Activated naive CD4-positive, alpha-beta T cell treated with anti-CD3 and anti-CD28 coated beads, Interleukin-2, amount 10 ng/mL, durations not matched to agents 7 days and 5 days (primary cell): ENCODE data around the gene SPATS2.

Experiments
- CTCF ChIA-PET: fragments of 350-600 bp; sonication (Branson Sonifier 250); formaldehyde crosslinking; loops from one replicate; lab custom pipeline; 2021; ENCODE audit warnings: antibody characterized with exemption; lab: Charles Lee
- DNase-seq: peaks from one replicate; pipeline ENCODE4 v3.0.0-alpha.2; 2020
- H3K27ac Mint-ChIP-seq: one replicate; pipeline ENCODE4 v1.8.0; 2021; ENCODE audit warnings: mild to moderate bottlenecking, moderate library complexity, mixed read lengths
- H3K27me3 Mint-ChIP-seq: one replicate; pipeline ENCODE4 v1.8.0; 2021; ENCODE audit warnings: mild to moderate bottlenecking, mixed read lengths
- H3K36me3 Mint-ChIP-seq: one replicate; pipeline ENCODE4 v1.8.0; 2021; ENCODE audit warnings: mixed read lengths
- H3K4me1 Mint-ChIP-seq: one replicate; pipeline ENCODE4 v1.8.0; 2021; ENCODE audit warnings: mixed read lengths
- H3K4me3 Mint-ChIP-seq: one replicate; pipeline ENCODE4 v1.8.0; 2021; ENCODE audit warnings: mild to moderate bottlenecking, moderate library complexity, mixed read lengths
- H3K9me3 Mint-ChIP-seq: one replicate; pipeline ENCODE4 v1.8.0; 2021; ENCODE audit warnings: mixed read lengths

SPATS2 gene

DNA sequence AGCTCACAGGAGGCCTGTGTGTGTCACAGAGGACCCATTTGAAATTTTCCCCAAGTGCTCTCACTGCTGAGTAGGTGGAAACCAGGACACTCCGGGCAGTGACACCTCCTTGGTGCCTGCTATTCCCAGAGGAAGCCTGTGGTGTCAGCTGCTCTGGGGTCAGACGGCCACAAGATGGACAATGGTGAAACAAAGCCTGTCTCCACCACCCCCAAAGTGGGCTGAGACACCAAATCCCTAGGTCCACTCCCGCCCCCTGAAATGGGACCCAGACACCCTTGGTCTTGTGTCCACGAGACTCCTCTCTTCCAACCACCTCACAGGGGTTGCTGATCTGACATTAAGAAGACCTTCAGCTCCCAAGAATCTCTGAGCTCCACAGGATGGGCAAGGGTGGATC is 178.6 kb downstream of the SPATS2 start:
- no peak overlapping the region for H3K27ac Mint-ChIP-seq
- H3K9me3 Mint-ChIP-seq = no peaks in the 10 kb centered on the region
- H3K36me3 Mint-ChIP-seq = no peaks in the 10 kb centered on the region
- H3K27me3 Mint-ChIP-seq = peaks cover 99% of the 10 kb centered on the region
- CTCF ChIA-PET = interaction anchor here (1.3 to 2.2 kb wide), 2 partner anchors 35 to 187 kb away, joined by 3 to 6 read pairs; no protein-coding TSS in a partner anchor
- DNase-seq = no peak
- no peak overlapping the region for H3K4me3 Mint-ChIP-seq
- H3K4me1 Mint-ChIP-seq = peaks cover 43% of the 10 kb centered on the region

DNA sequence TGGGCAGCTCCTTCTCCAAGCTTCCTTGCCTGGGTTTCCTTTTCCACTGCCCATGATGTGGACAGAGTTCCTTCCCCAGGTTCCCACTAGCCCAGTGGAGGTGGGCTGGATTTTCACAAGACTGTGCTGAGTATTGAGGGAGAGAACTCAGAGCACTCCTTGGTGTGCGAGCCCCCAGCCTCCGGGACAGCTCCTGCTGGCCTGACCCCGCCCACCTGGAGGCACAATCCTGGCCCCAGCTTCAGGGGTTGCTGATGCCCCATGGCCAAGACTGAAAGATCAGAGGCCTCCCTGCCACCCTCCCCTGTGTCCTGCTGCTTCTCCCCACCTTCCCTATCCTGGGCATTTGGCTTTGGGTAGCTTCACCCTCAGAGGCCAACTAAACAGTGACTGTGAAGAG is 179.2 kb downstream of the SPATS2 start:
- H3K9me3 Mint-ChIP-seq = no peaks in the 10 kb centered on the region
- CTCF ChIA-PET = interaction anchor here (1.5 to 2.2 kb wide), 2 partner anchors 34 to 188 kb away, joined by 4 to 6 read pairs; no protein-coding TSS in a partner anchor
- peaks cover 36% of the 10 kb centered on the region for H3K4me1 Mint-ChIP-seq
- no peak for DNase-seq
- no peak overlapping the region for H3K27ac Mint-ChIP-seq
- H3K27me3 Mint-ChIP-seq = peaks cover 99% of the 10 kb centered on the region
- no peak overlapping the region for H3K4me3 Mint-ChIP-seq
- no peaks in the 10 kb centered on the region for H3K36me3 Mint-ChIP-seq

DNA sequence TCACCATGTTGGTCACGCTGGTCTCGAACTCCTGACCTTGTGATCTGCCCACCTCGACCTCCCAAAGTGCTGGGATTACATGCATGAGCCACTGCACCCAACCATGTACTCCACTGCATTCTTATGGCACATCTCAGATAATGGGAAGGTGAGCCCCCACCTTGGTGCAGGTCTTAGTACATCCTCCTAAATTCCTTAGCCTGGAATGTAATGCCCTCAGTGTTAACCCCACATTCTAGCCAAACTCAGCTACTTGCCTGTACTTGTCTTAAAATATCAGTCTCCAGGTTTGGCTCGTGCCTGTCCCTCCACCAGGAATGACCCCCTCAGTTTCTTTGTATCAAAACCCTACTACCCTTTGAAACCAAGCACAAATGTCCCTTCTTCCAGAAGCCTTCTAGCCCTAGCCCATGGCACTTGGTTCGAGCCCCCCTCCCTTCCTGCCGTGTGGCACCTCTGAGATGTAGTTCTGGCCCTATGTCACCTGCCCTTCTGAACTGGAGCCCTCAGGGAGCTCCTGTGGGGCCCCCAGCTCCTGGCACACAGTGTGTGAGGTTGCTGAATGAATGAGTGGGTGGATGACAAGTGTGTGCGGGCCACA is 179.9 kb downstream of the SPATS2 start:
- CTCF ChIA-PET = interaction anchor here (1.5 kb wide), 1 partner anchor 189 kb away, joined by 4 read pairs; no protein-coding TSS in a partner anchor
- peaks cover 30% of the 10 kb centered on the region for H3K4me1 Mint-ChIP-seq
- no peaks in the 10 kb centered on the region for H3K9me3 Mint-ChIP-seq
- no peak overlapping the region for H3K27ac Mint-ChIP-seq
- no peak overlapping the region for H3K4me3 Mint-ChIP-seq
- DNase-seq = no peak
- H3K27me3 Mint-ChIP-seq = peaks cover 99% of the 10 kb centered on the region
- H3K36me3 Mint-ChIP-seq = no peaks in the 10 kb centered on the region

DNA sequence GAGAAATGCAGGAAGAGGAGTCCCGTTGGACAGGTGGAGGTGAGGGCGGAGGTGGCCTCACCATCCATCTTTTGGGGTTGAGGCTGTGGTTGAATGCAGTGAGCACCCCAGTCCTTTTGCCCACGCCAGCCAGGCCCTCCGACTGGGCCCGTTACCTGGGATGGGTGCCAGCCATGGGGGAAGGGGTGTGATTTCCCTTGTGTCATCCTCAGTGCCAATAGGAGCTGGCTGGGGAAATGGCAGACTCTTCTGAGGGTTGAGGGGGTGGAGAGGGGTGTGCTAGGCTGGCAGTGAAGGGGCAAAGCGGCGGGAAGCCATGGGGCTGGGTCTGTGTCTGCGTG is 181.2 kb downstream of the SPATS2 start:
- peaks cover 20% of the 10 kb centered on the region for H3K4me1 Mint-ChIP-seq
- CTCF ChIA-PET = interaction anchor here (1.3 kb wide), 1 partner anchor 33 kb away, joined by 5 read pairs; no protein-coding TSS in a partner anchor
- no peaks in the 10 kb centered on the region for H3K36me3 Mint-ChIP-seq
- H3K9me3 Mint-ChIP-seq = no peaks in the 10 kb centered on the region
- H3K4me3 Mint-ChIP-seq = peak overlapping the region; percentile 65
- no peak for DNase-seq
- no peak overlapping the region for H3K27ac Mint-ChIP-seq
- peaks cover 93% of the 10 kb centered on the region for H3K27me3 Mint-ChIP-seq

DNA sequence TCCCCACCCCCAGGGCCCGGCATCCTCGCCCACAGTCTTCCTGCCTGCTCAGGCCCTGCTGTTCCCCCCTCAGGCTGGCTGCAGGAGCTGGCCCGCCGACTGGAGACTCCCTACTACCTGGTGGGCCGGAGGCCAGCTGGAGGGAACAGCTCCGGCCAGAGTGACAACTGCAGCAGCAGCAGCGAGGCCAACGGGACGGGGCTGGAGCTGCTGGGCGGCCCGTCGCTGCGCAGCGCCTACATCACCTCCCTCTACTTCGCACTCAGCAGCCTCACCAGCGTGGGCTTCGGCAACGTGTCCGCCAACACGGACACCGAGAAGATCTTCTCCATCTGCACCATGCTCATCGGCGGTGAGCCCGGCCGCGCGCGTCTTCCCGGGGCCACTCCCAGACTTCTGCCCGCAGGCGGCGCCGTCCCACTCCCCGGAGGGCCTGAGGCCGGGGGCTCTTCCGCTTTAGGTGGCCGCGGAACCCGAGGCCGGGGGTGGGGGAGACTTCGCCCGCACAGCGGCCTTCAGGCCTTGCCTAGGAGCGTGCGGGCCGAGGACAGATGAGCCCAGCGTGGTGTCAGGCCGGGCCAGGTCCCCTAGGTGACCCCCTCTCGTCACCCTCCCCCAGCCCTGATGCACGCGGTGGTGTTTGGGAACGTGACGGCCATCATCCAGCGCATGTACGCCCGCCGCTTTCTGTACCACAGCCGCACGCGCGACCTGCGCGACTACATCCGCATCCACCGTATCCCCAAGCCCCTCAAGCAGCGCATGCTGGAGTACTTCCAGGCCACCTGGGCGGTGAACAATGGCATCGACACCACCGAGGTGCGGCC is 181.8 kb downstream of the SPATS2 start:
- H3K4me1 Mint-ChIP-seq = peaks cover 18% of the 10 kb centered on the region

DNA sequence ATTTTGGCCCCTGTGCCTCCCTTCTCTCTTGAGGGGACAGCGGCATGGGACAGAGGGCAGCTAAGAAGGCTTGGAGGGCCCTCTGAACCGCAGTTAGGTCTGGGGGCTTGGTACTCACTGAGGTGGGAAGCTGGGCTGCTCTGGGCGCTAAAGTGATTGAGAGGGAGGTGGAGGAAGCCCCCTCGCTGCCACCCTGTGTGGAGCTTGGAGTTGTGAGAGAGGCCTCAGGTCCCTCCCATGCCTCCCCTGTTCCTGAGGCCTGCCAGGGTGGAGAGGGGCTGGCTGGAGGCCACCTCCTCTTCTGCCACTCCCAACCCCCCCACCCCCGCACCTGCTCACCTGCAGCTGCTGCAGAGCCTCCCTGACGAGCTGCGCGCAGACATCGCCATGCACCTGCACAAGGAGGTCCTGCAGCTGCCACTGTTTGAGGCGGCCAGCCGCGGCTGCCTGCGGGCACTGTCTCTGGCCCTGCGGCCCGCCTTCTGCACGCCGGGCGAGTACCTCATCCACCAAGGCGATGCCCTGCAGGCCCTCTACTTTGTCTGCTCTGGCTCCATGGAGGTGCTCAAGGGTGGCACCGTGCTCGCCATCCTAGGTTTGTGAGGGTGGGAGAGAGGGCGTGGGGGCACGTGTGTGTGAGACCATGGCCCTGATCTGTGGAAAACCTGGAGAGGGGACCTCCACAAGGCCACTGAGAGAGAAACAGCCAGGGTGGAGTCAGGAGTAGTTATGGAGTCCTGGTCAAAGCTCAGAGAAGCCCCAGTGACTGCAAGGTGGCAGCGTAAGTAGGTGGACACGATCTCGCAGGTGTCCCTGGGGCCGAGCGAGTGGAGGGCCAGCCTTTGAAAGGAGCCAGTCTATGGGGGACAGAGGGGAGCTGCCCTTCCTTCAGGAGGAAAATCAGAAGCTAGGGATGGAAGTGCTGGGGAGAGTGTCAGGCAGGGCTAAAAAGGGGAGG is 182.8 kb downstream of the SPATS2 start:
- CTCF ChIA-PET = interaction anchor here (1.1 to 6.0 kb wide), 4 partner anchors 13 to 253 kb away, joined by 3 to 71 read pairs (median 4); no protein-coding TSS in a partner anchor
- H3K4me1 Mint-ChIP-seq = peaks cover 17% of the 10 kb centered on the region
- no peak overlapping the region for H3K27ac Mint-ChIP-seq
- no peak for DNase-seq
- no peak overlapping the region for H3K4me3 Mint-ChIP-seq
- no peaks in the 10 kb centered on the region for H3K36me3 Mint-ChIP-seq
- peaks cover 78% of the 10 kb centered on the region for H3K27me3 Mint-ChIP-seq
- no peaks in the 10 kb centered on the region for H3K9me3 Mint-ChIP-seq

More for the DNA sequence above, 181.8 kb downstream of the SPATS2 start:
- peak; percentile 51 for DNase-seq
- CTCF ChIA-PET = interaction anchor here (1.3 kb wide), 2 partner anchors 32 to 252 kb away, joined by 3 to 5 read pairs; no protein-coding TSS in a partner anchor
- Mint-ChIP-seq H3K4me3 (peak overlapping the region; percentile 65), H3K36me3 (no peaks in the 10 kb centered on the region), H3K27ac (no peak overlapping the region), H3K27me3 (peaks cover 88% of the 10 kb centered on the region), H3K9me3 (no peaks in the 10 kb centered on the region)

DNA sequence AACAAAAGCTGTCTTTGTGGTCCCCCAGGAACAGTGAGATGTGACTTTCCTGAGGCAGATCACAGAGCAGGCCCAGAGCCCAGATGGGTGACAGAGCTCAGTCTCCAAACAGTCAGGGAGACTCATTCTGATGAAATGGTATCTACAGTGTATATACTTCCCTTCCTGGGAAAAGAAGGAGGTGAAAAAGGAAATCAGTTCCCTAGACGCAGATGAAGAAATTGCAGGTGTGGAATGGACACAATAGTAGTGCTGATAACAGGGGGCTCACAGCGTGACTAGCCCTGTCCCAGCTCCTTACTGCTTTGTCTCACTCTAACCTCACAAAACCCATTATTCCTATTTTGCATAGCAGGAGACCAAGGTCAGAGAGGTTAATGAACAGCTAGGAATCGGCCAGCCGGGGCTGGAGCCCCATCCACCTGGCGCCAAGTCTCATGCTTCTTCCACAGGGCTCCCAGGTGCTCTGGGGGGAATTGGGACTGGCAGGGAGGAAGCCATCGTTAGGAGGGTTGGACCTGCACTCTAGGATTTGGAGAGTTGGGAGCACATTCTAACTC is 183.5 kb downstream of the SPATS2 start:
- Mint-ChIP-seq H3K27me3 (peaks cover 70% of the 10 kb centered on the region), H3K4me1 (peaks cover 15% of the 10 kb centered on the region), H3K4me3 (no peak overlapping the region), H3K27ac (no peak overlapping the region), H3K36me3 (no peaks in the 10 kb centered on the region), H3K9me3 (no peaks in the 10 kb centered on the region)
- no peak for DNase-seq
- CTCF ChIA-PET = interaction anchor here (1.1 to 6.0 kb wide), 4 partner anchors 12 to 254 kb away, joined by 3 to 71 read pairs (median 4); no protein-coding TSS in a partner anchor

DNA sequence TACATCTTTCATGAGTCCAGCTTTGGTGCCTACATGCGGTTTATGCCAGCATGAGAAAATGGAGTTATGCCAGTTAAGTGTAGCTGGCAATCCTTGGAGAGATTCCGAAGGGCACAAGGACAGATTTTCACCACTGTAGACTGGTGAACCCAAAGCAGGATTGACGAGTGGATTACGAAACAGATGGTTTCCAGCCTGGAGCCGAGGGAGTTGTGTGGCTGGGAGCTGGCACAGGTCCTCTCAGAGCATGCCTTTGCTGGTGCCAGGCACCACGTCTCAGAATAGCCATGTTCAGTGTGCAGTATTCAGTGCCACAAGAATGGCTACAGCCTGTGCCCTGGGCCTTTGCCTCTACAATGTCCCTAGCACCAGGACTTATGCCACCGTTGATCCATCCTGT is 184.8 kb downstream of the SPATS2 start:
- Mint-ChIP-seq H3K27ac (no peak overlapping the region), H3K36me3 (peaks cover 7% of the 10 kb centered on the region), H3K4me1 (peaks cover 18% of the 10 kb centered on the region), H3K4me3 (no peak overlapping the region), H3K27me3 (peaks cover 58% of the 10 kb centered on the region), H3K9me3 (no peaks in the 10 kb centered on the region)
- DNase-seq = no peak
- CTCF ChIA-PET = interaction anchor here (0.7 to 6.0 kb wide), 7 partner anchors 13 to 194 kb away, joined by 3 to 71 read pairs (median 7); no protein-coding TSS in a partner anchor

DNA sequence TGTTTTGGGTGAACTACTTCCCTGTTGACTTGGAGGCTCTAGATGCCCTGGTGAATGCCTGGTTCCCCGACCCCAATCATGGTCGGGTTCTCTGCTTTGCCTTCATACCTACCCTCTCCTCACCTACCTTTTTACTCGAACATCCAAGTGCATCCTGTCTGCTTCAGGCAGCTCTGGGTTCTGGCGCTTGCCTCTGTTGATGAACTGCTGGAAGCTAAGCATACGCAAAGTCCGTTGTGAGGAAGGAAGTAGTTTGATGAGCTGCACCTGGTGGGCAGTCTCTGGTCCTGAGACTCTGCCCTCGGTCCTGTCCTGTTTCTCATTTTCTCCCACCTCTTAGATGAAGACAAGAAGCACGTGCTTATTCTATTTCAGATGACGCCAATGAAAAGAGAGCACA is 185.2 kb downstream of the SPATS2 start:
- peaks cover 18% of the 10 kb centered on the region for H3K4me1 Mint-ChIP-seq
- H3K27me3 Mint-ChIP-seq = peaks cover 54% of the 10 kb centered on the region
- CTCF ChIA-PET = interaction anchor here (0.7 to 6.0 kb wide), 13 partner anchors 12 to 195 kb away, joined by 3 to 71 read pairs (median 5); partner anchors contain the start of gene PRPF40B
- no peak for DNase-seq
- H3K4me3 Mint-ChIP-seq = no peak overlapping the region
- H3K27ac Mint-ChIP-seq = no peak overlapping the region
- no peaks in the 10 kb centered on the region for H3K9me3 Mint-ChIP-seq
- peaks cover 7% of the 10 kb centered on the region for H3K36me3 Mint-ChIP-seq

DNA sequence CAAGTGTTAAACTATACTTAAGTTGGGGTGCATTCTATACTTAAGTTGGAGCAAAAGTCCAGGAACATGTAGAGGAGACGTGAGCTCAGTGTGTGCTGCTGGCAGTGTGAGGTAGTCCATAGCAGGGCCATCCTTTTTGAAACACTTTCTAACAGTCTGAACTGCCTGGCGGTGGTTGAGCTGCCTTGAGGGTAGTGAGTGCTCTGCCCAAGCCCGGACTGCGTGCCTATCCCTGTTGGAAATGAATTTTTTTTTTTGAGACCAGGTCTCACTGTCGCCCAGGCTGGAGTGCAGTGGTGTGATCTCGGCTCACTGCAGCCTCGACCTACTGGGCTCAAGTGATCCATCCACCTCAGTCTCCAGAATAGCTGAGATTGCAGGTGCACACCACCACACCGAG is 185.6 kb downstream of the SPATS2 start:
- H3K4me3 Mint-ChIP-seq = no peak overlapping the region

DNA sequence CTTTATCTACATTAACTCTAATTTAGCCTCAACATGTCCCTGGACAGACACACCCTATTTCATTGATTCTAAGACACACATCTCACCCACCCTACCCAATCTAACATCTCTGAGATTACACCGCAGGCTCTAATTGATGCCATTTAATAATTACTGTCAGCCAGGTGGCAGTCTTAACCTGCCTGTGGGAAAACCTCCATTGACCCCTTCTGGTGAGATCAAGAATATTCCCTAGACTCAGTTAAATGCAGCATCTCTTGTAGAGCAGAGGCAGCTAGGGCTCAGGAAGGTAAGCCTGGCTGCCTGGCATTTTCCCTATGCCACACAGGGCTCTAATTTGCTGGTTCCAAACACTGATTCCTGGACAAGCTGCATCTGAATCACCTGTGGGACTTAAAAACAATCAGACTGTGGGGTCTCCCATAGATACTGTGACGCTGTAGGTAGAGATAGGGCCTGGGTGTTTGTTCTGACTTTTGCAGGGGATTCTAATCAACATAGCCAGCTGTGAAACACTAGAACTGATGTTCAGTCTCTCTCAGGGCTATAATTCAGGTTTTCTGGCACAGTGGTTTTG is 186.3 kb downstream of the SPATS2 start:
- H3K27ac Mint-ChIP-seq = no peak overlapping the region
- no peak overlapping the region for H3K4me3 Mint-ChIP-seq

More for the DNA sequence above, 185.6 kb downstream of the SPATS2 start:
- Mint-ChIP-seq H3K9me3 (no peaks in the 10 kb centered on the region), H3K36me3 (peaks cover 7% of the 10 kb centered on the region), H3K27ac (no peak overlapping the region), H3K27me3 (peaks cover 49% of the 10 kb centered on the region), H3K4me1 (peaks cover 18% of the 10 kb centered on the region)
- no peak for DNase-seq
- CTCF ChIA-PET = interaction anchor here (0.7 to 6.0 kb wide), 13 partner anchors 11 to 195 kb away, joined by 3 to 71 read pairs (median 5); partner anchors contain the start of gene PRPF40B

DNA sequence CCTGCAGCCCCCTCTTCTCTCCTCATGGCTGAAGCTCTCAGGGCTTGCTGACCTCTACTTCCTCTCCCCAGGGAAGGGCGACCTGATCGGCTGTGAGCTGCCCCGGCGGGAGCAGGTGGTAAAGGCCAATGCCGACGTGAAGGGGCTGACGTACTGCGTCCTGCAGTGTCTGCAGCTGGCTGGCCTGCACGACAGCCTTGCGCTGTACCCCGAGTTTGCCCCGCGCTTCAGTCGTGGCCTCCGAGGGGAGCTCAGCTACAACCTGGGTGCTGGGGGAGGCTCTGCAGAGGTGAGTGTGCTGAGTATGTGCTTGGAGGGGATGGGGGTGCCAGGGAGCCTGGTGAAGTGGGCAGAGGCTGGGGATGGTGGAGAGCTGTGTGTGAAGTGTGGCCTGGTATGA is 187.0 kb downstream of the SPATS2 start:
- Mint-ChIP-seq H3K27me3 (peaks cover 35% of the 10 kb centered on the region), H3K36me3 (peaks cover 12% of the 10 kb centered on the region), H3K4me3 (no peak overlapping the region), H3K9me3 (no peaks in the 10 kb centered on the region), H3K27ac (no peak overlapping the region), H3K4me1 (peaks cover 8% of the 10 kb centered on the region)
- DNase-seq = no peak
- CTCF ChIA-PET = interaction anchor here (0.7 to 6.0 kb wide), 13 partner anchors 10 to 196 kb away, joined by 3 to 71 read pairs (median 4); partner anchors contain the start of gene PRPF40B

More for the DNA sequence above, 186.3 kb downstream of the SPATS2 start:
- no peaks in the 10 kb centered on the region for H3K9me3 Mint-ChIP-seq
- DNase-seq = peak; percentile 41
- H3K4me1 Mint-ChIP-seq = peaks cover 11% of the 10 kb centered on the region
- H3K27me3 Mint-ChIP-seq = peaks cover 42% of the 10 kb centered on the region
- CTCF ChIA-PET = interaction anchor here (0.7 to 6.0 kb wide), 13 partner anchors 11 to 196 kb away, joined by 3 to 71 read pairs (median 5); partner anchors contain the start of gene PRPF40B
- H3K36me3 Mint-ChIP-seq = peaks cover 7% of the 10 kb centered on the region
